GM12878 (cell line): ENCODE results near the gene CLDN7. TPM values are rescaled to one million over a fixed set of nuclear protein-coding genes. Genes with fewer than 3 reads are reported as not detected.

Source experiments
- ATAC-seq: fragments of 200-7000 bp; cut with Tn5 transposase; 3 replicates; pipeline ENCODE4 v1.9.1; 2020; ENCODE audit warnings: mild to moderate bottlenecking, moderate library complexity
- BruUV-seq: library from RNA; stranded (reverse); fragments of 400-500 nt; replicated peaks from 2 replicates; lab custom pipeline; 2021; lab: Mats Ljungman, UMichigan
- CTCF ChIA-PET: fragments of 300-600 bp; sonication (Branson Sonifier 250); formaldehyde crosslinking; extraction: SDS; loops from one replicate; lab custom pipeline; 2021; ENCODE audit warnings: inconsistent platforms; lab: Yijun Ruan, JAX
- POLR2A ChIA-PET: fragments of 350-600 bp; formaldehyde crosslinking; extraction: SDS; loops from one replicate; lab custom pipeline; 2021; ENCODE audit warnings: inconsistent platforms; lab: Charles Lee
- RAD21 ChIA-PET: fragments of 300-600 bp; sonication (Branson Sonifier 250); formaldehyde crosslinking; loops from one replicate; lab custom pipeline; 2023; ENCODE audit warnings: antibody characterized with exemption; ENCODE audit not compliant: unreplicated experiment; lab: Charles Lee
- SMC1A ChIA-PET: fragments of 300-600 bp; sonication (Branson Sonifier 250); formaldehyde crosslinking; loops from one replicate; lab custom pipeline; 2023; ENCODE audit not compliant: unreplicated experiment, uncharacterized antibody; lab: Charles Lee
- DNase-seq: peaks from one replicate; pipeline ENCODE4 v3.0.0-alpha.2; 2011; ENCODE audit warnings: low read depth, low spot score
- FAIRE-seq: peaks from 3 replicates; lab custom pipeline; 2011; peaks lifted over from hg19 to GRCh38; lab: Jason Lieb, UNC
- H2AFZ ChIP-seq: 2 replicates; pipeline ENCODE4 v1.6.0; 2011; ENCODE audit warnings: low read depth, low read length, control low read depth; ENCODE audit not compliant: control insufficient read depth
- H3K27ac ChIP-seq: 2 replicates; pipeline ENCODE4 v1.5.1; 2011; ENCODE audit warnings: control low read depth; ENCODE audit not compliant: control insufficient read depth, insufficient read depth
- H3K27me3 ChIP-seq, 2 experiments: replicated peaks in 1 of 2; 2 replicates each; pipeline versions ENCODE4 v1.6.0 to v1.6.1; 2011; ENCODE audit warnings: low read length in 1 of 2; ENCODE audit not compliant: control insufficient read depth in 2 of 2, insufficient read depth in 2 of 2
- H3K36me3 ChIP-seq, 2 experiments: 2 replicates each; pipeline ENCODE4 v1.5.1; 2011; ENCODE audit warnings: low read length in 1 of 2; ENCODE audit not compliant: control insufficient read depth in 2 of 2, insufficient read depth in 2 of 2
- H3K4me1 ChIP-seq: 2 replicates; pipeline ENCODE4 v1.6.1; 2011; ENCODE audit warnings: mild to moderate bottlenecking, low read length, moderate library complexity, mixed read lengths; ENCODE audit not compliant: control insufficient read depth, insufficient read depth
- H3K4me2 ChIP-seq: 2 replicates; pipeline ENCODE4 v1.6.0; 2011; ENCODE audit warnings: control low read depth; ENCODE audit not compliant: control insufficient read depth, insufficient read depth
- H3K4me3 ChIP-seq: fragments of 200-600 bp; sonication (generic); 2 replicates; pipeline ENCODE4 v1.5.1; 2016
- H3K79me2 ChIP-seq: 2 replicates; pipeline ENCODE4 v1.6.0; 2011; ENCODE audit warnings: low read length; ENCODE audit not compliant: control insufficient read depth, insufficient read depth
- H3K9ac ChIP-seq: 2 replicates; pipeline ENCODE4 v1.8.0; 2011; ENCODE audit warnings: low read length, control low read depth, mixed read lengths; ENCODE audit not compliant: control insufficient read depth, insufficient read depth
- H3K9me3 ChIP-seq: replicated peaks from 3 replicates; pipeline ENCODE4 v1.5.1; 2011; ENCODE audit warnings: mild to moderate bottlenecking, low read length; ENCODE audit not compliant: control insufficient read depth, insufficient read depth
- H4K20me1 ChIP-seq: 2 replicates; pipeline ENCODE4 v1.6.0; 2011; ENCODE audit not compliant: control insufficient read depth, insufficient read depth
- ATF3 ChIP-seq: IDR thresholded peaks from 2 replicates; pipeline ENCODE4 v1.6.1; 2011; ENCODE audit warnings: low read depth, mild to moderate bottlenecking, low read length, moderate library complexity, borderline replicate concordance; ENCODE audit errors: extremely low read depth
- CBFB ChIP-seq: IDR thresholded peaks from 2 replicates; pipeline ENCODE4 v1.6.1; 2016; ENCODE audit warnings: antibody characterized with exemption, low read depth
- E2F4 ChIP-seq: IDR thresholded peaks from 2 replicates; pipeline ENCODE4 v1.6.1; 2012; ENCODE audit warnings: low read depth, low read length, improper control_type of control experiment
- GABPA ChIP-seq: IDR thresholded peaks from 2 replicates; pipeline ENCODE4 v1.6.1; 2014; ENCODE audit warnings: antibody characterized with exemption, low read depth, mild to moderate bottlenecking, inconsistent platforms
- HSF1 ChIP-seq: fragments of 150-350 bp; IDR thresholded peaks from 2 replicates; pipeline ENCODE4 v1.6.1; 2014; ENCODE audit warnings: mild to moderate bottlenecking, low read depth, low read length
- JUNB ChIP-seq: IDR thresholded peaks from 2 replicates; pipeline ENCODE4 v1.6.1; 2016; ENCODE audit warnings: antibody characterized with exemption, mild to moderate bottlenecking
- NR2F1 ChIP-seq: fragments of 450-650 bp; conservative IDR thresholded peaks from 2 replicates; pipeline ENCODE4 v1.6.1; 2017; ENCODE audit warnings: mild to moderate bottlenecking
- PAX5 ChIP-seq: IDR thresholded peaks from 2 replicates; pipeline ENCODE4 v1.6.1; 2011; ENCODE audit warnings: low read depth, low read length, borderline replicate concordance
- PAX8 ChIP-seq: fragments of 450-650 bp; IDR thresholded peaks from 2 replicates; pipeline ENCODE4 v1.6.1; 2017; ENCODE audit warnings: mild to moderate bottlenecking, moderate library complexity
- PML ChIP-seq: IDR thresholded peaks from 2 replicates; pipeline ENCODE4 v1.6.1; 2012; ENCODE audit warnings: low read length, inconsistent platforms
- POLR2AphosphoS2 ChIP-seq: IDR thresholded peaks from 2 replicates; pipeline ENCODE4 v1.6.1; 2011; ENCODE audit warnings: low read depth, mild to moderate bottlenecking, low read length, improper control_type of control experiment, moderate library complexity
- POU2F2 ChIP-seq: IDR thresholded peaks from 3 replicates; pipeline ENCODE4 v1.6.1; 2011; ENCODE audit warnings: low read depth, mild to moderate bottlenecking, low read length, borderline replicate concordance
- RB1 ChIP-seq: fragments of 450-650 bp; formaldehyde crosslinking; IDR thresholded peaks from 2 replicates; pipeline ENCODE4 v1.6.1; 2017; ENCODE audit warnings: mild to moderate bottlenecking, borderline replicate concordance
- RCOR1 ChIP-seq: conservative IDR thresholded peaks from 2 replicates; pipeline ENCODE4 v1.6.1; 2012; ENCODE audit warnings: low read depth, low read length, improper control_type of control experiment
- STAT3 ChIP-seq: IDR thresholded peaks from 2 replicates; pipeline ENCODE4 v1.6.1; 2011; ENCODE audit warnings: low read depth, low read length, improper control_type of control experiment
- TARDBP ChIP-seq: IDR thresholded peaks from 2 replicates; pipeline ENCODE4 v1.6.1; 2016; ENCODE audit warnings: borderline replicate concordance
- YY1 ChIP-seq: IDR thresholded peaks from 2 replicates; pipeline ENCODE4 v1.6.1; 2011; ENCODE audit warnings: low read depth, mild to moderate bottlenecking, low read length
- ZNF207 ChIP-seq: fragments of 450-650 bp; IDR thresholded peaks from 2 replicates; pipeline ENCODE4 v1.6.1; 2014; ENCODE audit warnings: antibody characterized with exemption, mild to moderate bottlenecking, borderline replicate concordance
- ZNF622 ChIP-seq: fragments of 450-650 bp; IDR thresholded peaks from 2 replicates; pipeline ENCODE4 v1.6.1; 2017; ENCODE audit warnings: mild to moderate bottlenecking, inconsistent platforms
- ZZZ3 ChIP-seq: IDR thresholded peaks from 2 replicates; pipeline ENCODE4 v1.6.1; 2011; ENCODE audit warnings: low read depth; ENCODE audit not compliant: control insufficient read depth, insufficient read length
- WGBS: methylation state at CpG from one replicate; pipeline ENCODE4 v1.1.6; 2016; ENCODE audit warnings: low lambda C conversion rate; ENCODE audit not compliant: insufficient replicate concordance, insufficient coverage; ENCODE audit errors: missing lambda C conversion rate; 5-methylcytosine and 5-hydroxymethylcytosine counted together
- in situ Hi-C: fragments of 300-500 bp; cut with MboI; formaldehyde crosslinking; loops from 9 replicates; pipeline ENCODE4 v1.14.3; 2018; ENCODE audit warnings: mixed read lengths
- intact Hi-C: fragments of 100-400 bp; cut with micrococcal nuclease; formaldehyde crosslinking; loops from one replicate; pipeline ENCODE4 v1.14.2; 2022; ENCODE audit not compliant: unreplicated experiment
- polyA plus RNA-seq, 11 experiments: library from polyadenylated mRNA; depleted of rRNA in 4 of 11; unstranded in 6 of 11; stranded (reverse) in 5 of 11; fragments of >200 nt; fragmentation: Nextera tagmentation in 4 of 11; fragmentation: Illumina TruSeq in 1 of 11; extraction: Ambion mirVana in 4 of 11; extraction: Trizol in 1 of 11; gene quantifications; 1 replicate in 1 of 11; 2 replicates in 10 of 11; pipeline versions ENCODE4 v1.2.1 to v1.2.3, GENCODE V29; 2011 to 2016; ENCODE audit warnings: inconsistent platforms in 2 of 11, missing spikeins in 2 of 11, low read depth in 1 of 11
- total RNA-seq, 4 experiments: library from RNA; depleted of rRNA in 3 of 4; stranded (reverse); fragments of >200 nt in 3 of 4; fragmentation: Illumina TruSeq in 1 of 4; extraction: Trizol in 1 of 4; gene quantifications; 2 replicates each; pipeline versions ENCODE4 v1.2.1 to v1.2.3, GENCODE V29; 2013 to 2021

The CLDN7 gene
- total and polyA plus RNA-seq, 10 of the 15 experiments (the other 5 are each of a cell fraction or from before 2014, with no cell fraction given), result 0.19 to 1.3 (median 0.36) TPM; not detected in 5

- H3K27ac ChIP-seq, result no peak overlapping the region
- 28% methylated on average over 6 of the region's 6 CpGs for WGBS
- no peak overlapping the region for H3K4me2 ChIP-seq
- no peak overlapping the region for H3K9ac ChIP-seq
- FAIRE-seq, result no peak
- no peak overlapping the region for H3K4me3 ChIP-seq
- in situ Hi-C loops, result no loop called here
- no peaks in the 10 kb centered on the region; the same call in none of the 2 replicates for H4K20me1 ChIP-seq
- no TSS peak for BruUV-seq
- ChIA-PET SMC1A (interaction anchor here (1.5 to 1.7 kb wide), 2 partner anchors 13 to 62 kb away, joined by 4 to 10 read pairs; no protein-coding TSS in a partner anchor), POLR2A (interaction anchor here (0.6 to 1.0 kb wide), 4 partner anchors 13 to 62 kb away, joined by 3 read pairs; no protein-coding TSS in a partner anchor), RAD21 (interaction anchor here (2.3 kb wide), 1 partner anchor 13 kb away, joined by 11 read pairs; no protein-coding TSS in a partner anchor), CTCF (interaction anchor here (0.6 to 10.3 kb wide), 10 partner anchors 15 to 237 kb away, joined by 3 to 102 read pairs (median 4); partner anchors contain the start of gene ACAP1)
- ATAC-seq, result no peak
- no peaks in the 10 kb centered on the region for H3K79me2 ChIP-seq
- H3K9me3 ChIP-seq, result no peaks in the 10 kb centered on the region
- TF ChIP-seq E2F4 (no peak), PAX5 (no peak), CBFB (no peak), ZZZ3 (no peak), PAX8 (no peak), POLR2AphosphoS2 (no peak), HSF1 (no peak), YY1 (no peak), RCOR1 (no peak), ATF3 (no peak), PML (no peak), TARDBP (no peak), ZNF622 (no peak), JUNB (no peak), RB1 (no peak), STAT3 (no peak), NR2F1 (no peak), GABPA (no peak), POU2F2 (no peak), ZNF207 (no peak)
- H2AFZ ChIP-seq, result no peak overlapping the region
- no peaks in the 10 kb centered on the region for H3K36me3 ChIP-seq
- H3K27me3 ChIP-seq, result no peaks in the 10 kb centered on the region; a peak in 2 of 4 replicates
- intact Hi-C loops, result no loop called here
- no peak for DNase-seq
- H3K4me1 ChIP-seq, result peaks cover 8% of the 10 kb centered on the region
These were observed 20.6 kb upstream of the CLDN7 start for GRCh38 chr17:7282752-7283321.
